A549 treated with AZD2906 at 1 μM for 4 hours (cell line): Measurements from ENCODE around the gene UCP2. TPM values are rescaled to one million over a fixed set of nuclear protein-coding genes. Genes with fewer than 3 reads are reported as not detected.

Source experiments
- total RNA-seq: library from RNA; stranded (reverse); fragments of 200-300 nt; extraction: Qiagen RNA extraction; gene quantifications from 5 replicates; pipeline ENCODE4 v1.2.3, GENCODE V29; 2022

The UCP2 gene, protein sequence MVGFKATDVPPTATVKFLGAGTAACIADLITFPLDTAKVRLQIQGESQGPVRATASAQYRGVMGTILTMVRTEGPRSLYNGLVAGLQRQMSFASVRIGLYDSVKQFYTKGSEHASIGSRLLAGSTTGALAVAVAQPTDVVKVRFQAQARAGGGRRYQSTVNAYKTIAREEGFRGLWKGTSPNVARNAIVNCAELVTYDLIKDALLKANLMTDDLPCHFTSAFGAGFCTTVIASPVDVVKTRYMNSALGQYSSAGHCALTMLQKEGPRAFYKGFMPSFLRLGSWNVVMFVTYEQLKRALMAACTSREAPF
- total RNA-seq, result 82.0 to 110 TPM (median 87.6 TPM) in 5 replicates

DNA sequence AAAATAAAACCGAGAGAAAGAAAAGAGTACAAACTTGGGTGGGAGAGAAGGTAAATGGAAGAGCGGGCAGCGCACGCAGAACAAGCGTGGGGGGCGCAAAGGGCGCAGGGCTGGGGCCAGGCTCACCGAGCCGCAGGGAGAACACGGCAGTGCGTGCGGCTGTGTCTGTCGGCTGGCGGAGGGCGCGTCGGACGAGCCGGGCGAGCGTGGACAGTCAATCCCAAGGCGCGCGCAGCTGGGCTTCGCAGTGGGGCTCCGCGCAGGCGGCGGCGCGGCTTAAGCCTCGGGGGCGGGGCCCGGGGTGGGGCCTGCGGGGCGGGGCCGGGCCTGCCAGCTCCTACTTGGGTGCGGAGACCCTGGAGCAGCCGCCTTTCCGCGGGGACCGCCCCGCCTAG lies at the start of gene UCP2:
UCP2 (minus strand) TSS at position 249 of the 395 bp plus-strand sequence. CDS start 4,465 bp downstream, outside the sequence.

DNA sequence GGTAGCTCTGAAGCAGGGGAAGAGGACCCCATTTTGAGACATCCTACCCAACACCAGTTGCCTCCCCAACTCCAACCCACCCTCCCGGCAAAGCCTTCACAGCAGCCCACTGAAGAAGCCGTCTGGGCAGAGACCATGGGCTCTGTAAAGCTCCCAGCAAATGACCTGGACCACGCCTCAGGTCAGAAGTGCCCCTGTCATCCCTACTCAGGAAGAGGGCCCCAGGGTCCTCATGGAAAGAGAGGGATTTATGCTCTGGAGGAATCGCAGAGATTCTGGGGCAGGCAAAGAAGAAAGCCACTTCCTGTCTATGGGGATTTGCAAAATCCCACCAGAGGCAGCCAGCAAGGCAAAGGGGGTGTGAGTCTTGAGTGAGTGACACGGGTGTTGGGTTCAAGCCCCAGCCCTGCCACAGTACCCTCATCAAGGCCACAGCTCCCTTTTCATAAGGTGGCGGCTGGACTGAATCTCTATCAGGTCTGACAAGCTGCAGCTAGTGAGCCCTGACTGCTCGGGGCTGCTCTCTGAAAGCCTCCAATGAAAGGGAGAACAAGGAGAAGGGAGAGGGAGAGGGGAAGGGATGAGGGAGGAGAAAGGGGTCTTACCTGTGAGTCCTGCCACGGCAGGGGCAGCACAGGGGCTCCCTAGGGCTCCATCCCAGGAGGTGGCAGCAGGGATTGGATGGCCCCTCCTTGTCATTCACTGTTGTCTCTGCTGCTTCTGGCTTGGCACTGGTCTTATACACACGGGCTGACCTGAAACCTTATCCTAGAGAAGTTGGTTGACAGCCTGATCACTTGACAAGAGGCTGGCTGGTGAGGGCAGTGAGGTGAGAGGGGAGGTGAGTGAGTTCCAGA lies 26.0 kb upstream of the UCP2 start, which contains the start of gene UCP3:
UCP3 (minus strand) TSS at position 713 of the 857 bp plus-strand sequence. CDS start 2,043 bp downstream, outside the sequence.

GRCh38 chr11:73950869-73951710 lies 31.6 kb downstream of the UCP2 start, which contains the start of gene DNAJB13:
Gene DNAJB13 (plus strand): TSS chr11:73951026. CDS start chr11:73951070, 44 bp downstream.

Other genes with a start within 250 kb of the UCP2 start
- 53.9 to 69.3 TPM (median 63.3 TPM) in 5 replicates for gene RAB6A, start 221.8 kb downstream of the UCP2 start, total RNA-seq
- 43.3 to 55.6 TPM (median 45.9 TPM) in 5 replicates for gene MRPL48, start 195.0 kb downstream of the UCP2 start, total RNA-seq
- 122 to 138 TPM (median 130 TPM) in 5 replicates for gene COA4, start 106.0 kb downstream of the UCP2 start, total RNA-seq
- 10.6 to 13.0 TPM (median 12.1 TPM) in 5 replicates for gene PAAF1, start 105.8 kb downstream of the UCP2 start, total RNA-seq
- gene DNAJB13, start 31.8 kb downstream of the UCP2 start, total RNA-seq, result 0.56 to 1.00 TPM (median 0.74 TPM) in 5 replicates
- gene UCP3, start 26.2 kb upstream of the UCP2 start, total RNA-seq, result 0.87 to 1.4 TPM (median 1.1 TPM) in 5 replicates
- 14.0 to 15.5 TPM (median 15.1 TPM) in 5 replicates for gene C2CD3, start 188.2 kb upstream of the UCP2 start, total RNA-seq
- 49.5 to 53.8 TPM (median 52.8 TPM) in 5 replicates for gene PPME1, start 188.4 kb upstream of the UCP2 start, total RNA-seq